ENCODE data around the gene CLIC1.
A peak's percentile ranks its signal among the peaks of the same experiment; 100 is the strongest.
"Not testable (repeated sequence)": the region's sequence is repeated elsewhere in the genome, so short reads cannot be mapped to it uniquely, and the experiment has no call there.

Gene CLIC1

GRCh38 chr6:31721351-31722020, 14.8 kb downstream of the CLIC1 start, which contains the start of gene LY6G6C:
LY6G6C (minus strand) TSS chr6:31721746; CDS start chr6:31721679, 67 bp downstream.
- no peak for DNase-seq

DNA sequence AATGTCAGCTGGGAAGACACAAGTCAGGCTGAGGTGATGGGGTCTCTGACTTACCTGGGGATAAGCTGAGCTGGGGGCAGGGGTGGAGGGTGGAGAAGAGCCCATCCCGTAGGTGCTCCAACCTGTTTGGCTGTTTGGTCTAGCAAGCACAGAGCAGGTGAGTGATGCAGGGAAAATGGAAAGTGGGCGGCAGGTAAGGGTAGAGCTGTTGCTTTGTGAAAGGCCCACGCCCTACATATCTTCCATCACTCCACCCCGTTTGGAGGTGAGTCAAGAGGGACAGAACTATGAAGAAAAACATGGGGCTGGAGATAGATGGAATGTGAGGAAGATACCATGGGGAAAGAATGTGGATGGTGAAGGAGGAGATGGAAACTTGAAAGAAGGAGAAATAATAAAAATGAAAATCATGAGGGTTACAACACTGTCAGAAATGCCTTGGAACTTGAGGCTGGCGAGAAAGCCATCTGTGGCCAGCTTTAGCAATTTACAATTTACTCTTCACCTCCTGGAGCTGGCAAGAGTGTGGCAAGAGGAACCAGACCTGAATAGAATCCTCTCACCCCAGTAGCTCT, 16.0 kb downstream of the CLIC1 start:
- no peak for DNase-seq

DNA sequence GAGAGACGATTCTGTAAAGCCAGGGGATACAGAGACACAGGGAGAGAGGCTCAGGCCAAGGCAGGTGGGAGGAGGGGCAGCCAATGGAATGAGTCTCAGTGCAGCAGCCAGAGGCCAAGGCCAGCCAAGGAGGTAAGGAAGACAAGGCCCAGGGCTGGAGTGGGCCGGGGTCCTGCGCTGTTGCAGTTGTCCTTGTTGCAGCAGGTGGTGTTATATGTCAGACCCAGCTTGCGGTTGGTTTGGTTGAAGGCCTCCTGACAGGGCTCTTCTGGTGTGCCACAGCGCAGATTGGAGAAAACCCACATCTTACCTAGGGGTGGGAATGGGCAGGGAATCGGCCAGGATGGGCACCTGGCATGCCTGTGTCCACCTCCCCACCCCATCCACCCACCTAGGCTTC, 17.3 kb downstream of the CLIC1 start:
- DNase-seq = no peak

GRCh38 chr6:31718265-31718664, 18.1 kb downstream of the CLIC1 start:
- DNase-seq = no peak

DNA sequence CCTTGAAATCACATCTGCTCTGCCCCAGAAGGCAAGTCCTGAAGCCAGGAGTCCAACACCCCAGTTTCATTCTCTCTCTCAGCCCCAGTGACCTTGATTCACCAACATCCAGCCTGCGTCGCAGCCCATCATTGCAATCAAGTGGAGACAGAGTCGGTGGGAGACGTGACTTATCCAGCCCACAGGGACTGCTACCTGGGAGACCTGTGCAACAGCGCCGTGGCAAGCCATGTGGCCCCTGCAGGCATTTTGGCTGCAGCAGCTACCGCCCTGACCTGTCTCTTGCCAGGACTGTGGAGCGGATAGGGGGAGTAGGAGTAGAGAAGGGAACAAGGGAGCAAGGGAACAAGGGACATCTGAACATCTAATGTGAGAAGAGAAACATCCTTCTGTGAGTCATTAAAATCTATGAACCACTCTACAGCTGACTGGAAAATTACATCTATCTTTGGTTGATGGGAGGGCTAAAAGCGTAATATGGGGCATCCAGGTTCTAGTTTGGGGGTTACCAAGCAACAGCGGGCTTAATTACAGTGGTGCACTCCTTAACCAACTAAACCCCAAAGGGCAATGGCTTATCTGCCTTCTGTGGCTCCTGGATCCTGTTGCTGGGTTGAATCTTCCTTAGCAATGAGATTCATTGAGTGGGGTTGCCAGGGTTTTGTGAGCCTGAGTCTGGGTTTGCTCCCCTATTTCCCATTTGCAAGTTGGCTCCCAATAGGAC, 18.7 kb downstream of the CLIC1 start:
- no peak for DNase-seq

DNA sequence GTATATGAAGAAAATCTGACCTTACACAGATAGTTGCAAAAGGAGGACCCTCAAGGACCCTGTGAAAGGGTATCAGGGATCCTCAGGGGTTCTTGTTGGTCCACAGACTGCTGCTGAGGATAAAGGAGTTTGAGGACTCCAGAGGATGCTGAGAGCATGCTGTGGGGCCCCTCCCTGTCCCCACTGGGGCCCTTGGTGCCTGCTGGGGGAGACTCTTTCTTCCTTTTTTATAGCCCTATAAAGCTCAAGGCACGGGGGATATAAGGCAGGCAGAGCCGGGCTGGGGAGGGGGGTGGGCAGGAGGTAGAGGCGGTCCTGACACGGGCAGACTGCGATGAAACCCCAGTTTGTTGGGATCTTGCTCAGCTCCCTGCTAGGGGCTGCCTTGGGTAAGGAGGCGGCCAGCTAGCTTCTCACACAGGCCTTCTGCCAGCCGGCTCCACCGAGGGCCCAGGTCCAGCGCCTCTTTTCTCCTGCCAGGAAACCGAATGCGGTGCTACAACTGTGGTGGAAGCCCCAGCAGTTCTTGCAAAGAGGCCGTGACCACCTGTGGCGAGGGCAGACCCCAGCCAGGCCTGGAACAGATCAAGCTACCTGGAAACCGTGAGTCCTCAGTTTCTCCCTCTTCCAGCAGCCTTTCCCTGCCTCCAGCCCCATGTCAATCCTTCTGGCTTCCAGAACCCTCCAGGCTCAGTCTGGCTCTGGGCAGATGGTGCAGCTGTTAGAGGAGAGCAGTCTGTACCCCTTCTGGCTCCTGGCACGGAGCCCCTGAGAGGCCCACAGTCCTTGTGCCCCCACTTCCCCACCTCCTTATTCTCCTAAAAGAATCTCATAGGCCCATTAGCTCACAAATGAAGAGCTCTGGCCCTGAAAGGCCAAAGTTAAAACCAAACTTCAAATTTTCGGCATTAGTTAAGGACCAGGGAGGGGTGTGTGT, 21.0 kb downstream of the CLIC1 start, which contains the start of gene LY6G6D:
Gene LY6G6D (plus strand): TSS at position 327 of the 937 bp plus-strand sequence. CDS start 8 bp downstream, at position 335.
- no peak for DNase-seq

DNA sequence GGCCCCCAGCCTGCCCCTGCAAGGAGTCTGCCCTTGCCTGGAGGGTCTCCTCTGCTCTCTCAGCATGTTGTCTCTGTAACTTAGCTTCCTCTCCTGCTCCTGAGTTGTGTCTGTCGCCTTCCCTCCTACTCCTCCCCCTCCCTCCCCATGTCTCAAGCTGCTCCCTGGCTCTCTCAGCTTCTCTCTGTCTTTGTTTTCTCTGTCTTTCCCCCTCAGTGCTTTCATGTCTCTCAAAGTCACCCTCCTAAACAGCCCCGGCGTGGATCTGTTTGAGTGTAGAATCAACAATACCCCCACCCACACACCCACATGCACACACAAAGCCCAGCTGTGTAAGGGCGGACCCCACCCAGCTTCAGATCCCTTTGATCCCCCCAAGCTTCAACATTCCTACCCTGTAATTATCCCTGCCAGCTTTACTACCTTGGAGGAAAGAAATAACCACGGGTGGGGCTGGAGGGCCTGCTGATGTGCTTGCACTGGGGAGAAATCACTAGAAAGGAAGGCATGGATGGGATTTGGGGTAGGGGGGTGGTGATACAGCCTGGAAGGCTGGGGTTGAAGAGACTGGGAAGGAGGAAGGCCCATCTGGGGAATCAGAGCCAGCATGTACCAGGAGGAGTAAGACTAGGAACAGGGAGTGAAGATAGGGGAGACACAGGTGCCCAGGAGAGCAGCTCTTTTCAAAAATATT, 22.2 kb downstream of the CLIC1 start:
- DNase-seq = no peak

GRCh38 chr6:31713465-31713864, 22.9 kb downstream of the CLIC1 start:
- DNase-seq = no peak

GRCh38 chr6:31712296-31712695, 24.0 kb downstream of the CLIC1 start:
- DNase-seq = no peak

- DNase-seq = no peak
These were observed 25.1 kb downstream of the CLIC1 start for GRCh38 chr6:31711233-31711632.

DNA sequence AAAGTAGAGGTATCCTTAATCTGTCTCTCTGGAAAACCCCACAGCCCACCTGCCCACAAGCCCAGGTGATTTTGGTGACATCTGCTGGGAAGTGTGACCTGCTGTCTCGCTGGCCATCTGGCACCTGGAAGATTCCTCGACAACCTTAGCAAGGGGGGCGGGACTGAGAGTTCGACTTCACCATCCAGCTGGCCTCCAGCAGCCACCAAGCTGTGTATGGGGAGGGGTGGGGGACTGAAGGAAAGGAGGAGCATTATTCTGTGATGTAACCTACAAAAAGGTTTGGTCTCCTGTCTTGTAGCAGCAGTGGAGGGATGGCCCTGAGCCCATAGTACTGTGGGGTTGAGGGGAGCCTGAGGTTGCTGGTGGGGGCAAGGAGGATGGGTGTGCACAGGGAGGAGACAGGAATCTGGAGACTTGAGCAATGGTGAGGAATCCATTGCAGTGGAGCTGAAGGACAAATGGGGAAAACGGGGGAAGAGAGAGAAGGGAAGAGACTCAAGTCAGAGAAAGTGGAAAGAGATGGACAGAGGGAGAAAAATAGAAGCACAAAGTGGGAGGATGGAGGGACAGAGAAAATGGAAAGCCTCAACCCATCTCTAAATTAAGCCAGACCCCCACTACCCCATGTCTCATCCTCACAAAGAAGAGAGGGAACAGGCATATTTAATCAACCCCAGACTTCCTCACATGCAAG, 25.7 kb downstream of the CLIC1 start:
- no peak for DNase-seq

- DNase-seq = not testable (repeated sequence)
These were observed 27.2 kb downstream of the CLIC1 start for GRCh38 chr6:31709157-31709556.

DNA sequence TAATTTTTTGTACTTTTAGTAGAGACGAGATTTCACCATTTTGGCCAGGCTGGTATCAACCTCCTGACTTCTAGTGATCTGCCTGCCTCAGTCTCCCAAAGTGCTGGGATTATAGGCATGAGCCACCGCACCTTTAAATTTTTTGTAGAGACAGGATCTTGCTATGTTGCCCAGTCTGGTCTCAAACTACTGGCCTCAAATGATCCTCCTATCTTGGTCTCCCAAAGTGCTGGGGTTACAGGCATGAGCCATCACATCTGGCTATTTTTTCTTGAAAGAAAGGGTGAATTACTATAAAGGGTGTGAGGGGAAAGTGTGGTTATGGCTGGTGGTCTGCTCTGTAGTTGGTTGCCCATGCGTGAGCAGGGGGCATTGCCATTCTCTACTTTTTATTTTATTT, 28.1 kb downstream of the CLIC1 start:
- DNase-seq = no peak

GRCh38 chr6:31707701-31708100, 28.6 kb downstream of the CLIC1 start:
- no peak for DNase-seq

DNA sequence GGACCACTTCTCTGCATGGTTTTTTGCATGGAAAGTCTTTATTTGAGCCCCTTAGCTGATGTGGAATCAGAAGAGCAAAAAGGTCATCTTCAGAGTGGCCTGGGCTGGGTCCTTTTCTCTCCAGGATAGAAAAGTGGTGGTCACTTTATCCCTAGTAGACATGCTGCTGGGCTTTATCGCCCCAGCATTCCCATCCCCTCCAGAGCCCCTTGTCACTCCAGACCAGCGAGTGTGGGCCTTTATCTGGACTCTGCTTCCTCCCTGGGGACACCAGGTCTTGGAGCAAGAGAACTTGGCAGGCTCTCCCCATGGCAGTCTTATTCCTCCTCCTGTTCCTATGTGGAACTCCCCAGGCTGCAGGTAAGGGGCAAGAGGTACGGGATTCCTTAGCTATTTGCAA, 29.7 kb downstream of the CLIC1 start, which contains the start of gene LY6G6F:
Gene LY6G6F (plus strand): TSS at position 268 of the 400 bp plus-strand sequence. CDS start 41 bp downstream, at position 309.
- DNase-seq = no peak

DNA sequence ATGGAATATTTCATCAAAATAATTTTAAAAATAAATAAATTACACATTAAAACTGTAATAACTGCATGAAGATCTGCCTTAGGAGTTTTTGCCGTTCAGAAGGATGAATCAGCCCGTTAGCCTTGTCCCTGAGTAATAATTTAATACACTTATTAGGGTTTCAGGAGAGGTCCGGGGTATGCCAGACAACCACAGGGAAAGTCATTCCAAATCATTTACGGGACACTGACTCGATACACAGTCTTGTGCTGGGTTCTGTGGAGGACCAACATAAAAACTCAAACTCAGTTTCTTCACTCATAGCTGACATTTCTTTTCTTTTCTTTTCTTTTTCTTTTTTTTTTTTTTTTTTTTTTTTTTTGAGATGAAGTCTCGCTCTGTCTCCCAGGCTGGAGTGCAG, 30.4 kb downstream of the CLIC1 start:
- no peak for DNase-seq

GRCh38 chr6:31702819-31703716, 33.3 kb downstream of the CLIC1 start, which contains the start of gene ABHD16A:
ABHD16A (minus strand) TSS chr6:31703324; CDS start chr6:31703281, 43 bp downstream.
- peak; percentile 94 for DNase-seq

GRCh38 chr6:31702405-31702818, 33.9 kb downstream of the CLIC1 start:
- no peak for DNase-seq

GRCh38 chr6:31701666-31702404, 34.5 kb downstream of the CLIC1 start:
- DNase-seq = peak; percentile 58

All from SHP77 treated with DMSO at 0.1 percent for 48 hours (cell line).